Measurements from ENCODE around the gene PADI1.

DNA sequence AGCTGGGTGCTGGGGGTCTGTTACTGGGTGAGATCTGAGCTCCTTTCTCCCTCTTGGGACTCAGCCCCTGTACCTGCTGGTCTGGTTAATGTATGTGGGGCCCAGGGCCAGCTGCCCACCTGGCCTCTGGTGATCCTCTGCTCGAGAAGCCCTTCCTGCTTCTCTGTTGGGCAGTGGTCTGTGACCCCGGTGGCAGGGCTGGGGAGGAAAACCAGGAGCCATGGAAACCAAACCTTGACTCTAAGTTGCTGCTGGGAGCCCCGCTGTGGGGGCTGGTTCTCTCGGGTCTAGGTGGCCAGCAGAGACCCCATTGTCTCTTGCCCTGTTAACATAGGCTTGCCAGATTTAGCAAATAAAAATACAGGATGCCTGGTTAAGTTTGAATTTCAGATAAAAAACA, 1.3 kb downstream of the PADI1 start:
- TF ChIP-seq, protein P1, sequence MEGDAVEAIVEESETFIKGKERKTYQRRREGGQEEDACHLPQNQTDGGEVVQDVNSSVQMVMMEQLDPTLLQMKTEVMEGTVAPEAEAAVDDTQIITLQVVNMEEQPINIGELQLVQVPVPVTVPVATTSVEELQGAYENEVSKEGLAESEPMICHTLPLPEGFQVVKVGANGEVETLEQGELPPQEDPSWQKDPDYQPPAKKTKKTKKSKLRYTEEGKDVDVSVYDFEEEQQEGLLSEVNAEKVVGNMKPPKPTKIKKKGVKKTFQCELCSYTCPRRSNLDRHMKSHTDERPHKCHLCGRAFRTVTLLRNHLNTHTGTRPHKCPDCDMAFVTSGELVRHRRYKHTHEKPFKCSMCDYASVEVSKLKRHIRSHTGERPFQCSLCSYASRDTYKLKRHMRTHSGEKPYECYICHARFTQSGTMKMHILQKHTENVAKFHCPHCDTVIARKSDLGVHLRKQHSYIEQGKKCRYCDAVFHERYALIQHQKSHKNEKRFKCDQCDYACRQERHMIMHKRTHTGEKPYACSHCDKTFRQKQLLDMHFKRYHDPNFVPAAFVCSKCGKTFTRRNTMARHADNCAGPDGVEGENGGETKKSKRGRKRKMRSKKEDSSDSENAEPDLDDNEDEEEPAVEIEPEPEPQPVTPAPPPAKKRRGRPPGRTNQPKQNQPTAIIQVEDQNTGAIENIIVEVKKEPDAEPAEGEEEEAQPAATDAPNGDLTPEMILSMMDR (IDR thresholded peaks at IDR 0.05; ENCODE audit: borderline replicate concordance, extremely low read depth, low read length, poor library complexity, severe bottlenecking), result no peak
- no peak for TF ChIP-seq EZH2 (IDR thresholded peaks at IDR 0.05; ENCODE audit: borderline replicate concordance, low read depth, low read length, severe bottlenecking)
